ENCODE measurements around the gene AGPS.

DNA sequence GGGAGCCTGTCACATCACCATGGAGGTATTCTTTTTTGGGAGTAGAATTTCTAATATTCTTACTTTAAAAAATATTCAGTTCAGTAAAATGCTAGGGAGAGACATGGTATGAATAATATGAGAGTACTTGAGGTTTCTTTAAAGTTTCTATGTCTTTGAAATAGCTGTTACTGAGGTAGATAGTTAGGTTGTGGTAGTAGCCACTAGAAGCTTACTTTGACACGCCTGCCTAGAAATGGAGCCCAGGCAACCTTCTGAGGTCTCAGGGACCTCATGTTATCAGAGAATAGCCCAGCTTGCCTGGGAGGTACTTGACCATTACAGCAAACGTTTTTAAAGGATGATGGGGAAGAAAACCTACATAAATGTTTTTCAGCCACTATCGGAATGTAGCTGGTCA is 131.2 kb downstream of the AGPS start:
- TF ChIP-seq EP300 (IDR thresholded peaks at IDR 0.05; ENCODE audit: borderline replicate concordance in 1 of 2, control insufficient read depth in 1 of 2, low read depth in 2 of 2, low read length in 2 of 2) (no peak), CREB1 (IDR thresholded peaks at IDR 0.05; ENCODE audit: low read depth) (no peak), POLR2AphosphoS5 (IDR thresholded peaks at IDR 0.05; ENCODE audit: low read length) (no peak), USF2 (IDR thresholded peaks at IDR 0.05; ENCODE audit: borderline replicate concordance, low read depth, low read length) (no peak), CBX5 (IDR thresholded peaks at IDR 0.05; ENCODE audit: low read depth) (no peak), FOS (IDR thresholded peaks at IDR 0.05; ENCODE audit: borderline replicate concordance, extremely low read depth, insufficient read length) (no peak), EED (IDR thresholded peaks at IDR 0.05; ENCODE audit: low read depth) (no peak), GABPA (IDR thresholded peaks at IDR 0.05; ENCODE audit: low read depth) (no peak), NFXL1 (IDR thresholded peaks at IDR 0.05; ENCODE audit: borderline replicate concordance) (no peak)
- TF ChIP-seq, protein P1, sequence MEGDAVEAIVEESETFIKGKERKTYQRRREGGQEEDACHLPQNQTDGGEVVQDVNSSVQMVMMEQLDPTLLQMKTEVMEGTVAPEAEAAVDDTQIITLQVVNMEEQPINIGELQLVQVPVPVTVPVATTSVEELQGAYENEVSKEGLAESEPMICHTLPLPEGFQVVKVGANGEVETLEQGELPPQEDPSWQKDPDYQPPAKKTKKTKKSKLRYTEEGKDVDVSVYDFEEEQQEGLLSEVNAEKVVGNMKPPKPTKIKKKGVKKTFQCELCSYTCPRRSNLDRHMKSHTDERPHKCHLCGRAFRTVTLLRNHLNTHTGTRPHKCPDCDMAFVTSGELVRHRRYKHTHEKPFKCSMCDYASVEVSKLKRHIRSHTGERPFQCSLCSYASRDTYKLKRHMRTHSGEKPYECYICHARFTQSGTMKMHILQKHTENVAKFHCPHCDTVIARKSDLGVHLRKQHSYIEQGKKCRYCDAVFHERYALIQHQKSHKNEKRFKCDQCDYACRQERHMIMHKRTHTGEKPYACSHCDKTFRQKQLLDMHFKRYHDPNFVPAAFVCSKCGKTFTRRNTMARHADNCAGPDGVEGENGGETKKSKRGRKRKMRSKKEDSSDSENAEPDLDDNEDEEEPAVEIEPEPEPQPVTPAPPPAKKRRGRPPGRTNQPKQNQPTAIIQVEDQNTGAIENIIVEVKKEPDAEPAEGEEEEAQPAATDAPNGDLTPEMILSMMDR (IDR thresholded peaks at IDR 0.05 in 2 of 3, conservative IDR thresholded peaks at IDR 0.05 in 1 of 3; ENCODE audit: control insufficient read depth in 2 of 3, extremely low read depth in 1 of 3, insufficient read depth in 1 of 3, low read depth in 3 of 3, low read length in 3 of 3) = no peak
